ENCODE results near the gene PCDH9. TPM values are rescaled to one million over a fixed set of nuclear protein-coding genes. Genes with fewer than 3 reads are reported as not detected.
A peak's percentile ranks its signal among the peaks of the same experiment; 100 is the strongest.
"Not testable (repeated sequence)": the region's sequence is repeated elsewhere in the genome, so short reads cannot be mapped to it uniquely, and the experiment has no call there.

Gene PCDH9
- total RNA-seq, 1 donor from 2014 or later, result 20.2 TPM

GRCh38 chr13:66781241-66781640 lies 448.9 kb downstream of the PCDH9 start:
- DNase-seq (ENCODE audit: extremely low spot score, unreplicated experiment), result no peak
- no peak for TF ChIP-seq CTCF (conservative IDR thresholded peaks at IDR 0.05)
- H3K27me3 Mint-ChIP-seq, result no peaks in the 10 kb centered on the region
- no peaks in the 10 kb centered on the region for H3K36me3 Mint-ChIP-seq
- H3K27ac Mint-ChIP-seq, result no peak overlapping the region
- no peak overlapping the region for H3K4me3 Mint-ChIP-seq
- no peaks in the 10 kb centered on the region for H3K9me3 Mint-ChIP-seq
- H3K4me1 Mint-ChIP-seq (ENCODE audit: unreplicated experiment), result no peaks in the 10 kb centered on the region

- Mint-ChIP-seq H3K4me1 (ENCODE audit: unreplicated experiment) (no peaks in the 10 kb centered on the region), H3K4me3 (no peak overlapping the region), H3K36me3 (no peaks in the 10 kb centered on the region), H3K9me3 (no peaks in the 10 kb centered on the region), H3K27me3 (no peaks in the 10 kb centered on the region), H3K27ac (no peak overlapping the region)
- no peak for TF ChIP-seq CTCF (conservative IDR thresholded peaks at IDR 0.05)
- no peak for DNase-seq (ENCODE audit: extremely low spot score, unreplicated experiment)
Observed at GRCh38 chr13:66780814-66781213, 449.3 kb downstream of the PCDH9 start.

- Mint-ChIP-seq H3K27ac (no peak overlapping the region), H3K27me3 (no peaks in the 10 kb centered on the region), H3K4me1 (ENCODE audit: unreplicated experiment) (no peaks in the 10 kb centered on the region), H3K4me3 (no peak overlapping the region), H3K9me3 (no peaks in the 10 kb centered on the region), H3K36me3 (no peaks in the 10 kb centered on the region)
- DNase-seq (ENCODE audit: extremely low spot score, unreplicated experiment), result no peak
- no peak for TF ChIP-seq CTCF (conservative IDR thresholded peaks at IDR 0.05)
Observed at GRCh38 chr13:66778461-66778860, 451.7 kb downstream of the PCDH9 start.

GRCh38 chr13:66775196-66775595 lies 454.9 kb downstream of the PCDH9 start:
- no peaks in the 10 kb centered on the region for H3K9me3 Mint-ChIP-seq
- no peaks in the 10 kb centered on the region for H3K27me3 Mint-ChIP-seq
- no peak overlapping the region for H3K27ac Mint-ChIP-seq
- DNase-seq (ENCODE audit: extremely low spot score, unreplicated experiment), result no peak
- TF ChIP-seq CTCF (conservative IDR thresholded peaks at IDR 0.05), result no peak
- H3K4me3 Mint-ChIP-seq, result no peak overlapping the region
- no peaks in the 10 kb centered on the region for H3K4me1 Mint-ChIP-seq (ENCODE audit: unreplicated experiment)
- no peaks in the 10 kb centered on the region for H3K36me3 Mint-ChIP-seq

- TF ChIP-seq CTCF (conservative IDR thresholded peaks at IDR 0.05), result no peak
Observed at GRCh38 chr13:66774046-66774445, 456.1 kb downstream of the PCDH9 start.

GRCh38 chr13:66765559-66765958 lies 464.6 kb downstream of the PCDH9 start:
- no peaks in the 10 kb centered on the region for H3K9me3 Mint-ChIP-seq
- H3K36me3 Mint-ChIP-seq, result peaks cover 6% of the 10 kb centered on the region
- DNase-seq (ENCODE audit: extremely low spot score, unreplicated experiment), result no peak
- no peak for TF ChIP-seq CTCF (conservative IDR thresholded peaks at IDR 0.05)
- no peaks in the 10 kb centered on the region for H3K4me1 Mint-ChIP-seq (ENCODE audit: unreplicated experiment)
- no peak overlapping the region for H3K27ac Mint-ChIP-seq
- H3K27me3 Mint-ChIP-seq, result no peaks in the 10 kb centered on the region
- no peak overlapping the region for H3K4me3 Mint-ChIP-seq

More at GRCh38 chr13:66774046-66774445, 456.1 kb downstream of the PCDH9 start:
- Mint-ChIP-seq H3K27me3 (no peaks in the 10 kb centered on the region), H3K4me3 (no peak overlapping the region), H3K9me3 (no peaks in the 10 kb centered on the region), H3K4me1 (ENCODE audit: unreplicated experiment) (no peaks in the 10 kb centered on the region), H3K27ac (no peak overlapping the region), H3K36me3 (no peaks in the 10 kb centered on the region)
- DNase-seq (ENCODE audit: extremely low spot score, unreplicated experiment), result no peak

GRCh38 chr13:66760678-66761077 lies 469.5 kb downstream of the PCDH9 start:
- not testable (repeated sequence) for H3K9me3 Mint-ChIP-seq; DNase-seq (ENCODE audit: extremely low spot score, unreplicated experiment); H3K27me3 Mint-ChIP-seq; H3K4me1 Mint-ChIP-seq (ENCODE audit: unreplicated experiment); H3K4me3 Mint-ChIP-seq; H3K36me3 Mint-ChIP-seq
- peak overlapping the region; percentile 46 for H3K27ac Mint-ChIP-seq

Measured in type B pancreatic cell (in vitro differentiated cells).